Uterus (tissue), 4 donors: ENCODE results near the gene TPMT. TPM values are rescaled to one million over a fixed set of nuclear protein-coding genes. Genes with fewer than 3 reads are reported as not detected.

Experiments
- DNase-seq, 2 donors: peaks; one replicate each; pipeline ENCODE4 v3.0.0-alpha.2; 2019 to 2020
- H3K27ac ChIP-seq, 2 donors: fragments of 200-600 bp; sonication (generic); 1 replicate in 1 of 2; 2 replicates in 1 of 2; pipeline ENCODE4 v1.5.1; 2016 to 2018
- H3K27me3 ChIP-seq, 2 donors: fragments of 200-600 bp; sonication (generic); one replicate each; pipeline ENCODE4 v1.5.1; 2018 to 2019; ENCODE audit warnings: control low read depth in 1 of 2
- H3K36me3 ChIP-seq, 2 donors: fragments of 200-600 bp; sonication (generic); one replicate each; pipeline ENCODE4 v1.5.1; 2019; ENCODE audit warnings: control low read depth in 1 of 2
- H3K4me1 ChIP-seq, 2 donors: fragments of 200-600 bp; sonication (generic); one replicate each; pipeline ENCODE4 v1.5.1; 2018 to 2019; ENCODE audit warnings: control low read depth in 1 of 2
- H3K4me3 ChIP-seq, 2 donors: fragments of 200-600 bp; sonication (generic); 1 replicate in 1 of 2; 2 replicates in 1 of 2; pipeline ENCODE4 v1.5.1; 2018 to 2019; ENCODE audit warnings: mild to moderate bottlenecking in 1 of 2
- H3K9me3 ChIP-seq, 2 donors: fragments of 200-600 bp; sonication (generic); one replicate each; pipeline ENCODE4 v1.5.1; 2019; ENCODE audit warnings: control low read depth in 1 of 2
- POLR2A ChIP-seq, 2 donors: fragments of 450-650 bp; IDR thresholded peaks; one replicate each; pipeline ENCODE4 v1.6.1; 2016; ENCODE audit warnings: antibody characterized with exemption in 2 of 2, mild to moderate bottlenecking in 1 of 2, moderate library complexity in 1 of 2
- intact Hi-C: fragments of 100-400 bp; cut with DNase I; formaldehyde crosslinking; loops from one replicate; pipeline ENCODE4 v1.15.1; 2023; ENCODE audit warnings: low total_unique reads
- total RNA-seq, 4 donors: library from RNA; depleted of rRNA in 3 of 4; stranded (reverse); fragments of >200 nt in 3 of 4; gene quantifications; one replicate each; pipeline versions ENCODE4 v1.1.0 to v1.2.4, GENCODE V29; 2014 to 2023
- TF ChIP-seq, protein P1 (sequence below), 4 experiments: fragments of 200-600 bp in 2 of 4; fragments of 450-650 bp in 2 of 4; sonication (generic) in 2 of 4; IDR thresholded peaks; one replicate each; pipeline ENCODE4 v1.5.1; 2016 to 2019; ENCODE audit warnings: antibody characterized with exemption in 4 of 4, mild to moderate bottlenecking in 2 of 4, moderate library complexity in 1 of 4
- donor health status: DM: yes; HTN: yes; CAD: no.

Gene TPMT
- total RNA-seq, 4 donors from 2014 or later, result 5.9 to 11.4 (median 6.6) TPM

DNA sequence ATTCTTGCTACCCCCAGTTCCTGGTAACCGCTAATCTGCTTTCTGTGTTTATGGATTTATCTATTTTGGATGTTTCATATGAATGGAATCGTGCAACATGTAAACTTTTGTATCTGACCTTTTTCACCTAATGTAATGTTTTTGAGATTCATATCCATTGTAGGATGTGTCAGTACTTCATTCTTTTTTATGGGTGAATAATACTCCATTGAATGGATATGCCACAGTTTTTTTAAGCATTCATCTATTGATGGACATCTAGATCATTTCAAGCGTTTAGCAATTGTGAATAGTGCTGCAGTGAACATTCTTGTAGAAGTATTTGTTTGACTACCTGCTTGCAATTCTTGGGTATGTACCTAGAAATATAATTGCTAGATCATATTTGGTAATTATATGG lies 13.4 kb upstream of the TPMT start:
- no peak for DNase-seq
- no peak for TF ChIP-seq POLR2A (IDR thresholded peaks at IDR 0.05)
- TF ChIP-seq, protein P1, sequence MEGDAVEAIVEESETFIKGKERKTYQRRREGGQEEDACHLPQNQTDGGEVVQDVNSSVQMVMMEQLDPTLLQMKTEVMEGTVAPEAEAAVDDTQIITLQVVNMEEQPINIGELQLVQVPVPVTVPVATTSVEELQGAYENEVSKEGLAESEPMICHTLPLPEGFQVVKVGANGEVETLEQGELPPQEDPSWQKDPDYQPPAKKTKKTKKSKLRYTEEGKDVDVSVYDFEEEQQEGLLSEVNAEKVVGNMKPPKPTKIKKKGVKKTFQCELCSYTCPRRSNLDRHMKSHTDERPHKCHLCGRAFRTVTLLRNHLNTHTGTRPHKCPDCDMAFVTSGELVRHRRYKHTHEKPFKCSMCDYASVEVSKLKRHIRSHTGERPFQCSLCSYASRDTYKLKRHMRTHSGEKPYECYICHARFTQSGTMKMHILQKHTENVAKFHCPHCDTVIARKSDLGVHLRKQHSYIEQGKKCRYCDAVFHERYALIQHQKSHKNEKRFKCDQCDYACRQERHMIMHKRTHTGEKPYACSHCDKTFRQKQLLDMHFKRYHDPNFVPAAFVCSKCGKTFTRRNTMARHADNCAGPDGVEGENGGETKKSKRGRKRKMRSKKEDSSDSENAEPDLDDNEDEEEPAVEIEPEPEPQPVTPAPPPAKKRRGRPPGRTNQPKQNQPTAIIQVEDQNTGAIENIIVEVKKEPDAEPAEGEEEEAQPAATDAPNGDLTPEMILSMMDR (IDR thresholded peaks at IDR 0.05), result no peak
- Histone ChIP-seq H3K4me3 (no peak overlapping the region), H3K4me1 (no peaks in the 10 kb centered on the region), H3K27ac (no peak overlapping the region), H3K36me3 (peaks cover 0 to 5% of the 10 kb centered on the region in 2 donors), H3K27me3 (no peaks in the 10 kb centered on the region), H3K9me3 (no peaks in the 10 kb centered on the region)
- intact Hi-C loops, result no loop called here

DNA sequence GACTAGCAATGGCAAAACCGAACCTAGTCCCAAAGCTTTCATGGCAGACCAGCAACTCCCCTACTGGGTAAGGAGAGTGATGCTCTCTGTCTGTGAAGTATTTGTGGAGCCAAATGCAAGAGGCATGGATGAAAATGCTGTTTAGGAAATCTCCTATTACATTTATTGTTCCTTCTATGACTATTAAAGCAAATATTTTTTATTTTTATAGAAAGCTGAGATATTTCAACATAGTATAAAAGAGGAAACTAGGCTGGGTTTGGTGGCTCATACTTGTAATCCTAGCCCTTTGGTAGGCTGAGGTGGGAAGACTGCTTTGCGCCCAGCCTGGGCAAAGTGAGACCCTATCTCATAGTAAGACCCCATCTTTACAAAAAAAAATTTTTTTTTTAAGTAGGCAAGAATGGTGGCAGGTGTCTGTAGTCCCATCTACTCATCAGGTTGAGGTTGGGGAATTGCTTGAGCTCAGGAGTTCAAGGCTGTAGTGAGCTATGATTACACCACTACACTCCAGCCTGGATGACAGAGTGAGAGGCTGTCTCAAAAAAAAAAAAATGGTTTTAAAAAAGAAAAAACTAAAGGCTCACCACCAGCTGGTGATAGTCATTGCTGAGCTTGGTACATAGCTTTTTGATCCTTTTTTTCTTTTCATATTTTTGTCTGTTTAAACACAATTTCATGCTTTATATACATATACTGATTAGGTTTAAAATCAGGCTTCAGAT lies 11.6 kb upstream of the TPMT start:
- no peak overlapping the region for H3K27ac ChIP-seq
- DNase-seq, result no peak
- no peaks in the 10 kb centered on the region for H3K9me3 ChIP-seq
- intact Hi-C loops, result no loop called here
- H3K4me1 ChIP-seq, result no peaks in the 10 kb centered on the region
- TF ChIP-seq, protein P1 (IDR thresholded peaks at IDR 0.05), result no peak
- no peak for TF ChIP-seq POLR2A (IDR thresholded peaks at IDR 0.05)
- H3K4me3 ChIP-seq, result no peak overlapping the region
- H3K27me3 ChIP-seq, result no peaks in the 10 kb centered on the region
- H3K36me3 ChIP-seq, result peaks cover 0 to 5% of the 10 kb centered on the region in 2 donors

DNA sequence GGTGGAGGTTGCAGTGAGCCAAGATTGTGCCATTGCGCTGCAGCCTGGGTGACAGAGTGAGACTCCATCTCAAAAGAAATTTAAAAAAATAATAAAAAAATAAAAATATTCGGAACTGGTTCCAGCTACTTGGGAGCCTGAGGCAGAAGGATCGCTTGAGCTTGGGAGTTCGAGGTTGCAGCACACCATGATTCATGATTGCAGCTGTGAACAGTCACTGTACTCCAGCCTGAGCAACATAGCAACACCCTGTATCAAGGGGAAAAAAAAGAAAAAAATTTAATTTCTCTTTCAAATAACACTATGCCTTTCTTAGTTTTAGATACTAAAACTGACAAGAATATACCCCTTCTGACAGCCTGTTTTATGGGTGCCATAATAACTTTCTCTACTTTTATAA lies 10.9 kb upstream of the TPMT start:
- Histone ChIP-seq H3K4me1 (no peaks in the 10 kb centered on the region), H3K4me3 (no peak overlapping the region), H3K27me3 (no peaks in the 10 kb centered on the region), H3K36me3 (peaks cover 0 to 5% of the 10 kb centered on the region in 2 donors), H3K9me3 (no peaks in the 10 kb centered on the region), H3K27ac (no peak overlapping the region)
- no peak for DNase-seq
- TF ChIP-seq POLR2A (IDR thresholded peaks at IDR 0.05), result no peak
- TF ChIP-seq, protein P1 (IDR thresholded peaks at IDR 0.05), result no peak
- intact Hi-C loops, result no loop called here

DNA sequence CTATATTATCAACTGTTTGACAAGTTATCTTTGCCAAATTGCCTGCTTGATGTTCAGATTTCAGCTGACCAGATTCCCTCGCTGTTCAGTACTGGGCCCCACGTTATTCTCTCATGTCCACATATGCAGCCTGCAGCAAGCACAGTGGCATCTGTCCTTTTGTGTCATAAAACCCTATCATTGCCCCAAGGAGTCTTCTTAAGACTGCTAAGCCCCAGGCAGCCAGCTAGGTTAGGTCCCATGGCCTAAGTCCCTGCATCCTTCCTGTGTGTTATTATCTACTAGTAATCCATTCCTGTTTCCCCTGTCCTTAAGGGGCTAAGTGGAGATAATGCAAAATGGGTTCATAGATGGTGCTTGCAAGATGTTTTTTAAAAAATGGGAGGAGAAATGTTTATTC lies 7.5 kb upstream of the TPMT start:
- no peaks in the 10 kb centered on the region for H3K36me3 ChIP-seq
- H3K9me3 ChIP-seq, result no peaks in the 10 kb centered on the region
- H3K27me3 ChIP-seq, result no peaks in the 10 kb centered on the region
- intact Hi-C loops, result no loop called here
- no peak overlapping the region for H3K4me3 ChIP-seq
- no peak overlapping the region for H3K27ac ChIP-seq
- no peaks in the 10 kb centered on the region for H3K4me1 ChIP-seq
- TF ChIP-seq POLR2A (IDR thresholded peaks at IDR 0.05), result no peak
- TF ChIP-seq, protein P1 (IDR thresholded peaks at IDR 0.05), result no peak
- no peak for DNase-seq

DNA sequence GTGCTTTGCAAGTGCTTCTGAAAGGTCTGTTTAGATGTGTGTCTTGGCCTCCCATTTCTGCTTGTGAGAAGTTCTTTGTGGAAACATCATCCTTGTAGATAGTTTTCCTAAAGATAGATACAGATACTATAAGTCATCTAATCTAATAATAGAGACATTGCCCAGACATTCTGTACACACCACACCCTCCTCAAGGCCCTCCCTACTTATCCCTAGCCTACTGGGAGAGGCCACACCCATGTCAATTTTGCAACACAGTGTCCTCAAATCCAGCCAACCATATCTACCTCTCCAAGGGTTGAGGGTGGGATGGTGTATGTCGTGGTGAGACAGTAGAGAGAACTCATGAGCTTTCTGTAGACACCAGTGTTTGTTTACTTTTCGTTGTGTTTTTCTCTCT lies 6.6 kb upstream of the TPMT start:
- no peaks in the 10 kb centered on the region for H3K36me3 ChIP-seq

More for the DNA sequence above, 6.6 kb upstream of the TPMT start:
- no peak overlapping the region for H3K27ac ChIP-seq
- DNase-seq, result no peak
- no peaks in the 10 kb centered on the region for H3K9me3 ChIP-seq
- H3K27me3 ChIP-seq, result no peaks in the 10 kb centered on the region
- intact Hi-C loops, result no loop called here
- TF ChIP-seq, protein P1 (IDR thresholded peaks at IDR 0.05), result no peak
- TF ChIP-seq POLR2A (IDR thresholded peaks at IDR 0.05), result no peak
- H3K4me3 ChIP-seq, result no peak overlapping the region
- no peaks in the 10 kb centered on the region for H3K4me1 ChIP-seq
